ENCODE results near the gene ETV5.

DNA sequence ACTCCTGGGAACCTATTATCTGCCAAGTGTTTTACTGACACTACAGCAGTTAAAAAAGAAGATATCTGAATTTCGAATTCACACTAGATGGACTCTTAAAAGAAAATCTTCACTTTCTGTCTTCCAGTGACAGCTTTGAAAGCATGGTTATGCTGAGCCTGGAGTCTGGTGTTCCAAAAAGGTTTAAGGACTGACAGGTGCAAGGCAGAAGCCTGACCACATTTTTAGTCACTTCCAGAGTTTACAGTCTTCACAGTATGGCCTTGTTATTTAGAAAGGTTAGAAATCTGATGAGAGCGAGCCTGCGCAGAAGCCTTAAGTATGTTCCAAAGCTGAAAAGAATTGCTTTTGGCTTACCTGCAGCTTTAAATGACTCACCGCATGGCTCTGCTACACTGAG is 59.9 kb downstream of the ETV5 start:
- no peak for TF ChIP-seq EP300 (IDR thresholded peaks at IDR 0.05)
- no peak for TF ChIP-seq KDM1A (IDR thresholded peaks at IDR 0.05; ENCODE audit: low read depth)
- no peak for TF ChIP-seq CBX8 (IDR thresholded peaks at IDR 0.05)
- no peak for TF ChIP-seq RNF2 (IDR thresholded peaks at IDR 0.05; ENCODE audit: borderline replicate concordance, low read depth)
- no peak for TF ChIP-seq CTCF (IDR thresholded peaks at IDR 0.05)
- TF ChIP-seq, protein P1, sequence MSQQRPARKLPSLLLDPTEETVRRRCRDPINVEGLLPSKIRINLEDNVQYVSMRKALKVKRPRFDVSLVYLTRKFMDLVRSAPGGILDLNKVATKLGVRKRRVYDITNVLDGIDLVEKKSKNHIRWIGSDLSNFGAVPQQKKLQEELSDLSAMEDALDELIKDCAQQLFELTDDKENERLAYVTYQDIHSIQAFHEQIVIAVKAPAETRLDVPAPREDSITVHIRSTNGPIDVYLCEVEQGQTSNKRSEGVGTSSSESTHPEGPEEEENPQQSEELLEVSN (IDR thresholded peaks at IDR 0.05; ENCODE audit: borderline replicate concordance, low read depth) = no peak
- TF ChIP-seq RFX5 (IDR thresholded peaks at IDR 0.05) = no peak
- no peak for TF ChIP-seq POLR2A (IDR thresholded peaks at IDR 0.05; ENCODE audit: low read length)
- no peak for TF ChIP-seq MAFK (IDR thresholded peaks at IDR 0.05; ENCODE audit: partially characterized antibody)
- no peak for TF ChIP-seq NR3C1 (IDR thresholded peaks at IDR 0.05)

All from A549 (cell line).